HL-60 (cell line): ENCODE measurements around the gene AFAP1L2.

Experiments
- DNase-seq, 2 experiments: peaks; one replicate each; pipeline ENCODE4 v3.0.0-alpha.2; 2010 to 2020; ENCODE audit warnings: low read depth in 1 of 2, low spot score in 1 of 2
- H3K27ac ChIP-seq: fragments of 250-450 bp; sonication (Bioruptor Pico); replicated peaks from 2 replicates; pipeline ENCODE4 v1.5.1; 2020; ENCODE audit warnings: mild to moderate bottlenecking, moderate library complexity
- H3K27me3 ChIP-seq: fragments of 250-450 bp; sonication (Bioruptor Pico); 2 replicates; pipeline ENCODE4 v1.5.1; 2021; ENCODE audit warnings: mild to moderate bottlenecking, moderate library complexity; ENCODE audit not compliant: insufficient read depth, poor library complexity, severe bottlenecking
- H3K4me3 ChIP-seq: replicated peaks from 2 replicates; pipeline ENCODE4 v1.5.1; 2011; ENCODE audit warnings: mild to moderate bottlenecking, control low read depth, low read length; ENCODE audit not compliant: insufficient read depth
- GABPA ChIP-seq: IDR thresholded peaks from 2 replicates; pipeline ENCODE4 v1.6.1; 2012; ENCODE audit warnings: low read depth
- POLR2AphosphoS5 ChIP-seq: IDR thresholded peaks from 2 replicates; pipeline ENCODE4 v1.6.1; 2012; ENCODE audit warnings: low read depth
- SPI1 ChIP-seq: IDR thresholded peaks from 2 replicates; pipeline ENCODE4 v1.6.1; 2012; ENCODE audit warnings: low read depth, mild to moderate bottlenecking, borderline replicate concordance
- TF ChIP-seq, protein P1 (sequence below): IDR thresholded peaks from one replicate; pipeline ENCODE4 v1.5.1; 2011; ENCODE audit warnings: low read length, control low read depth, inconsistent platforms; ENCODE audit not compliant: insufficient read depth
- TF ChIP-seq, protein P2 (sequence below): IDR thresholded peaks from 2 replicates; pipeline ENCODE4 v1.6.1; 2012; ENCODE audit warnings: low read depth; ENCODE audit not compliant: insufficient replicate concordance

The AFAP1L2 gene

GRCh38 chr10:114346176-114347031 lies 57.9 kb downstream of the AFAP1L2 start:
- Histone ChIP-seq H3K27me3 (no peaks in the 10 kb centered on the region), H3K27ac (no peak overlapping the region), H3K4me3 (no peak overlapping the region)
- no peak for DNase-seq
- TF ChIP-seq SPI1, result no peak
- TF ChIP-seq, protein P1, sequence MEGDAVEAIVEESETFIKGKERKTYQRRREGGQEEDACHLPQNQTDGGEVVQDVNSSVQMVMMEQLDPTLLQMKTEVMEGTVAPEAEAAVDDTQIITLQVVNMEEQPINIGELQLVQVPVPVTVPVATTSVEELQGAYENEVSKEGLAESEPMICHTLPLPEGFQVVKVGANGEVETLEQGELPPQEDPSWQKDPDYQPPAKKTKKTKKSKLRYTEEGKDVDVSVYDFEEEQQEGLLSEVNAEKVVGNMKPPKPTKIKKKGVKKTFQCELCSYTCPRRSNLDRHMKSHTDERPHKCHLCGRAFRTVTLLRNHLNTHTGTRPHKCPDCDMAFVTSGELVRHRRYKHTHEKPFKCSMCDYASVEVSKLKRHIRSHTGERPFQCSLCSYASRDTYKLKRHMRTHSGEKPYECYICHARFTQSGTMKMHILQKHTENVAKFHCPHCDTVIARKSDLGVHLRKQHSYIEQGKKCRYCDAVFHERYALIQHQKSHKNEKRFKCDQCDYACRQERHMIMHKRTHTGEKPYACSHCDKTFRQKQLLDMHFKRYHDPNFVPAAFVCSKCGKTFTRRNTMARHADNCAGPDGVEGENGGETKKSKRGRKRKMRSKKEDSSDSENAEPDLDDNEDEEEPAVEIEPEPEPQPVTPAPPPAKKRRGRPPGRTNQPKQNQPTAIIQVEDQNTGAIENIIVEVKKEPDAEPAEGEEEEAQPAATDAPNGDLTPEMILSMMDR, result no peak
- no peak for TF ChIP-seq POLR2AphosphoS5
- no peak for TF ChIP-seq GABPA
- TF ChIP-seq, protein P2, sequence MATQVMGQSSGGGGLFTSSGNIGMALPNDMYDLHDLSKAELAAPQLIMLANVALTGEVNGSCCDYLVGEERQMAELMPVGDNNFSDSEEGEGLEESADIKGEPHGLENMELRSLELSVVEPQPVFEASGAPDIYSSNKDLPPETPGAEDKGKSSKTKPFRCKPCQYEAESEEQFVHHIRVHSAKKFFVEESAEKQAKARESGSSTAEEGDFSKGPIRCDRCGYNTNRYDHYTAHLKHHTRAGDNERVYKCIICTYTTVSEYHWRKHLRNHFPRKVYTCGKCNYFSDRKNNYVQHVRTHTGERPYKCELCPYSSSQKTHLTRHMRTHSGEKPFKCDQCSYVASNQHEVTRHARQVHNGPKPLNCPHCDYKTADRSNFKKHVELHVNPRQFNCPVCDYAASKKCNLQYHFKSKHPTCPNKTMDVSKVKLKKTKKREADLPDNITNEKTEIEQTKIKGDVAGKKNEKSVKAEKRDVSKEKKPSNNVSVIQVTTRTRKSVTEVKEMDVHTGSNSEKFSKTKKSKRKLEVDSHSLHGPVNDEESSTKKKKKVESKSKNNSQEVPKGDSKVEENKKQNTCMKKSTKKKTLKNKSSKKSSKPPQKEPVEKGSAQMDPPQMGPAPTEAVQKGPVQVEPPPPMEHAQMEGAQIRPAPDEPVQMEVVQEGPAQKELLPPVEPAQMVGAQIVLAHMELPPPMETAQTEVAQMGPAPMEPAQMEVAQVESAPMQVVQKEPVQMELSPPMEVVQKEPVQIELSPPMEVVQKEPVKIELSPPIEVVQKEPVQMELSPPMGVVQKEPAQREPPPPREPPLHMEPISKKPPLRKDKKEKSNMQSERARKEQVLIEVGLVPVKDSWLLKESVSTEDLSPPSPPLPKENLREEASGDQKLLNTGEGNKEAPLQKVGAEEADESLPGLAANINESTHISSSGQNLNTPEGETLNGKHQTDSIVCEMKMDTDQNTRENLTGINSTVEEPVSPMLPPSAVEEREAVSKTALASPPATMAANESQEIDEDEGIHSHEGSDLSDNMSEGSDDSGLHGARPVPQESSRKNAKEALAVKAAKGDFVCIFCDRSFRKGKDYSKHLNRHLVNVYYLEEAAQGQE, result no peak

DNA sequence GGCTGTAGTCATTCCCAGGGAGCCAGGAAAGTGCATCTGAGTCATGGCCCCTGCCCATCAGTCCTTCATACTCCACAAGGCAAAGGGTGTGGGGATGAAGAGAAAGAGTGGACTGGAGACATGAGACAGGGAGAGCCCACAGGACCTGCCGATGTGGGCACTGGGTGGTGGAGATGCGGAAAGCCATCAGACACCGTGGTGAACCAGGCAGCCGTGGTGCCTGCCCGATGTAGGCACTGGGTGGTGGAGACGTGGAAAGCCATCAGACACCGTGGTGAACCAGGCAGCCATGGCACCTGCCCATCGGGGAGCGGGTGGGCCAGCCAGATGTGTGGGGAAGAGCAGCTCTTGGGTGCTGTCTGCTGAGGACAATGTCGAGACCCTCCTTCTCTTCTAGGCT lies 58.6 kb downstream of the AFAP1L2 start:
- TF ChIP-seq GABPA (no peak), SPI1 (no peak), POLR2AphosphoS5 (no peak)
- TF ChIP-seq, protein P1, result no peak
- TF ChIP-seq, protein P2, result no peak
- Histone ChIP-seq H3K27me3 (no peaks in the 10 kb centered on the region), H3K4me3 (no peak overlapping the region), H3K27ac (no peak overlapping the region)
- DNase-seq, result no peak

DNA sequence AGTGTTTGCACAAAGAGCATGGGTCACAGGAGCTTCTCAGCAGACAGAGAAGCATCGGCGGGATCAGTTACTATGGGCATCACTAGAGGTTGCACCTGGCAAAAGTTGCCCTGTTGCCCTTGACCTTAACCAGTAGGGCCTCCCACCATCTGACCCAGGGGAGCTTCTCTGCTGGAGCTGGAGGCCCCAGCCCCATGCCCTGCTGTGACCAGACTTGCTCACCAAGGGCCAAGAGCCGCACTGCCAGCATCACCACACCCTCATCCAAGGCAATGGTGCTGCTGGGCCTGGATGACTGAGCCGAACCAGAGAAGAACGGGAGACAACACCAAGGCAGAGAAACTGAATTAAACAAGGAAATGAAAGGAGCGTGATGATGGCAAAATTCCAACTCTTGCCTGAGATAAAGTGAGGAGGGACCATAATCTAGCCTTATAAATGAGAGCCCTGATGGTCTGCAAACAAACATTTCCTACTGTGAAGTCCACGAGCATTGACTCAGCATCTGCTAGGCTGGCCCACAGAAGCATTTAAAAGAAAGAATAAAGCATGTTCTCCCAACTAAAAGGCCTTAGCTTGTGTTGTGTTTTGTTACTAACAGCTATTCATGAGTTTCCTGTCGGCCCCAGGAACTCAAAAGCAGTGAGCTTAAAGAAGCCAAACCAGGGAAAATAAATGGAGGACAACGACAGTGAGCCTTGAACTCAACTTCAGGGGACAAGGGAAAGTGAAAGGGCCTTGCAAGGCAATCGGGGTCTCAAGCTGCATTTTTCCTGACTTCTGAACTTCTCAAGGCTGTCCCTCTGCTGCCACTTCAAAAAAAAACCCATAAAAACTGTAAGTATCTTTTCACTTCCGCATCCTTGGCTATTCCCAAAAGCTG lies 60.4 kb downstream of the AFAP1L2 start:
- no peak for DNase-seq
- no peak overlapping the region for H3K27ac ChIP-seq
- H3K4me3 ChIP-seq, result no peak overlapping the region
- H3K27me3 ChIP-seq, result no peaks in the 10 kb centered on the region
- TF ChIP-seq POLR2AphosphoS5 (no peak), SPI1 (no peak), GABPA (no peak)
- TF ChIP-seq, protein P2, result no peak
- TF ChIP-seq, protein P1, result no peak
